Lung microvascular endothelial cell (primary cell): ENCODE data around the gene EFCAB6. TPM values are rescaled to one million over a fixed set of nuclear protein-coding genes. Genes with fewer than 3 reads are reported as not detected.

Experiments used
- DNase-seq, 2 donors: peaks; one replicate each; pipeline versions ENCODE4 v3.0.0 to v3.0.0-alpha.2; 2010; ENCODE audit warnings: low read depth in 2 of 2
- total RNA-seq: library from RNA; depleted of rRNA; stranded (reverse); fragments of >200 nt; gene quantifications from 2 replicates; pipeline ENCODE4 v1.2.1, GENCODE V29; 2014

Gene EFCAB6
- total RNA-seq, 1 donor from 2014 or later = 0.20 TPM

GRCh38 chr22:43847376-43848289 lies 35.5 kb upstream of the EFCAB6 start:
- no peak for DNase-seq

GRCh38 chr22:43846966-43847365 lies 34.9 kb upstream of the EFCAB6 start:
- no peak for DNase-seq

- no peak for DNase-seq
Observed at GRCh38 chr22:43845981-43846380, 33.9 kb upstream of the EFCAB6 start.

GRCh38 chr22:43844560-43845545 lies 32.7 kb upstream of the EFCAB6 start:
- DNase-seq = no peak

- no peak for DNase-seq
Observed at GRCh38 chr22:43843783-43844530, 31.9 kb upstream of the EFCAB6 start.

GRCh38 chr22:43841742-43842141 lies 29.6 kb upstream of the EFCAB6 start:
- DNase-seq = no peak

GRCh38 chr22:43840851-43841250 lies 28.7 kb upstream of the EFCAB6 start:
- DNase-seq = no peak

- DNase-seq = no peak
Observed at GRCh38 chr22:43840431-43840830, 28.3 kb upstream of the EFCAB6 start.

- DNase-seq = no peak
Observed at GRCh38 chr22:43839781-43840180, 27.7 kb upstream of the EFCAB6 start.

GRCh38 chr22:43838571-43839307 lies 26.6 kb upstream of the EFCAB6 start:
- DNase-seq = no peak

GRCh38 chr22:43838161-43838560 lies 26.1 kb upstream of the EFCAB6 start:
- no peak for DNase-seq

GRCh38 chr22:43837666-43838065 lies 25.6 kb upstream of the EFCAB6 start:
- peak in 1 of 2 donors; percentile 54 for DNase-seq

GRCh38 chr22:43835736-43836135 lies 23.6 kb upstream of the EFCAB6 start:
- no peak for DNase-seq

GRCh38 chr22:43835166-43835565 lies 23.1 kb upstream of the EFCAB6 start:
- DNase-seq = no peak

GRCh38 chr22:43833286-43834240 lies 21.5 kb upstream of the EFCAB6 start:
- no peak for DNase-seq

GRCh38 chr22:43832393-43833265 lies 20.5 kb upstream of the EFCAB6 start:
- no peak for DNase-seq

GRCh38 chr22:43831561-43832392 lies 19.7 kb upstream of the EFCAB6 start:
- no peak for DNase-seq
